WERI-Rb-1 (cell line): ENCODE measurements around the gene RPGRIP1L.

Source experiments
- DNase-seq: peaks from one replicate; pipeline ENCODE4 v3.0.0-alpha.2; 2020
- H3K27ac ChIP-seq: fragments of 250-450 bp; sonication (Bioruptor Pico); 2 replicates; pipeline ENCODE4 v1.5.1; 2020; ENCODE audit warnings: mild to moderate bottlenecking, moderate library complexity
- H3K27me3 ChIP-seq: fragments of 250-450 bp; sonication (Bioruptor Pico); 2 replicates; pipeline ENCODE4 v1.5.1; 2021; ENCODE audit warnings: mild to moderate bottlenecking, low read depth, moderate library complexity; ENCODE audit not compliant: insufficient read depth, severe bottlenecking
- H3K36me3 ChIP-seq: fragments of 250-450 bp; sonication (Bioruptor Pico); 2 replicates; pipeline ENCODE4 v1.5.1; 2020; ENCODE audit warnings: mild to moderate bottlenecking, moderate library complexity
- H3K4me3 ChIP-seq: 2 replicates; pipeline ENCODE4 v1.5.1; 2011; ENCODE audit warnings: low read depth, mild to moderate bottlenecking, control low read depth, low read length
- H3K9me3 ChIP-seq: fragments of 250-450 bp; sonication (Bioruptor Pico); 2 replicates; pipeline ENCODE4 v1.5.1; 2021; ENCODE audit warnings: mild to moderate bottlenecking, moderate library complexity; ENCODE audit not compliant: severe bottlenecking
- CTCF ChIP-seq: IDR thresholded peaks from 2 replicates; pipeline ENCODE4 v1.5.1; 2011; ENCODE audit warnings: low read depth, mild to moderate bottlenecking, control low read depth, inconsistent platforms, low read length

RPGRIP1L gene

GRCh38 chr16:53625221-53625620 is 78.4 kb downstream of the RPGRIP1L start:
- Histone ChIP-seq H3K4me3 (no peak overlapping the region), H3K27me3 (no peaks in the 10 kb centered on the region), H3K9me3 (peaks cover 3% of the 10 kb centered on the region), H3K36me3 (no peaks in the 10 kb centered on the region), H3K27ac (no peak overlapping the region)
- no peak for DNase-seq
- no peak for TF ChIP-seq CTCF

GRCh38 chr16:53622315-53622714 is 81.3 kb downstream of the RPGRIP1L start:
- Histone ChIP-seq H3K27ac (no peak overlapping the region), H3K4me3 (no peak overlapping the region), H3K36me3 (no peaks in the 10 kb centered on the region), H3K27me3 (no peaks in the 10 kb centered on the region), H3K9me3 (peaks cover 3% of the 10 kb centered on the region)
- TF ChIP-seq CTCF, result no peak
- DNase-seq, result no peak

DNA sequence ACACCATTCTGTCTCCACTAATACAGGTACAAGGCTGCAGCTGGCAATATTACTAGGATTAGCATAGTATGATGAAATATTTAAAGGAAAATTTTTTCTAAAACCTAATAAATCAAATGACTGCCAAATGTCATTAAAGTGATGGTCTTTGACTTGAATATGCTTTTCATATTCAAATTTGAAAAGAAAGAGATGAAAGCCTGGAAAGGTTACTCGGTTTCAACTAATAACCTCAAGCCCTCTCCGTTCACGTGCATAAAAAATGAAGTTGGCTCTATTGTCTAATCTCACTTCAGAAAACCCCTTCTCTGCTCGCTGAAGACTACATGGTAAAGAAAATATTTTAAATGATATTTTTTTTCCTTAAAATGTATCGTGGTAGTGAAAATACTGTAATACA is 83.2 kb downstream of the RPGRIP1L start:
- Histone ChIP-seq H3K36me3 (no peaks in the 10 kb centered on the region), H3K27ac (no peak overlapping the region), H3K27me3 (no peaks in the 10 kb centered on the region), H3K4me3 (no peak overlapping the region), H3K9me3 (peaks cover 3% of the 10 kb centered on the region)
- no peak for TF ChIP-seq CTCF
- DNase-seq, result no peak

DNA sequence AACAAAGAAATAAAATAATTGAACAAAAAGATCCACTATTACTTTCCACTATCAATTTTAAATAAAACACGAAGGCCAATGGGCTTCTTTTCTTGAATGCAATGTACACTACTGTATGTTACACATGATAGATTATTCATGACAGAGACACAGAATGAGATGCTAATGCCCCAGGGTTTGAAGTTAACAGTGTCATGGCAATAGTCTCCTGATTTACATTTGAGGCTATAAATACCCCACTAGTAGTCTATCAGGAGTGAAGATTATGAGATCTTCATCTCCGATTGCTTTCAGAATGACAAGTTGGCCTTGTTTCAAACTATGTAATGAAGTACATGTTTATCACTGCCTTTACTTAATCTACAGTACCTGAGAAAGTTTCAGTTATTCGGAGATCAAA is 84.4 kb downstream of the RPGRIP1L start:
- DNase-seq, result no peak
- Histone ChIP-seq H3K36me3 (no peaks in the 10 kb centered on the region), H3K27ac (no peak overlapping the region), H3K9me3 (no peaks in the 10 kb centered on the region), H3K4me3 (no peak overlapping the region), H3K27me3 (no peaks in the 10 kb centered on the region)
- no peak for TF ChIP-seq CTCF

GRCh38 chr16:53614346-53614745 is 89.3 kb downstream of the RPGRIP1L start:
- TF ChIP-seq CTCF, result no peak
- no peak overlapping the region for H3K4me3 ChIP-seq
- no peaks in the 10 kb centered on the region for H3K36me3 ChIP-seq
- H3K27ac ChIP-seq, result no peak overlapping the region
- no peaks in the 10 kb centered on the region for H3K27me3 ChIP-seq
- no peaks in the 10 kb centered on the region for H3K9me3 ChIP-seq
- DNase-seq, result no peak

DNA sequence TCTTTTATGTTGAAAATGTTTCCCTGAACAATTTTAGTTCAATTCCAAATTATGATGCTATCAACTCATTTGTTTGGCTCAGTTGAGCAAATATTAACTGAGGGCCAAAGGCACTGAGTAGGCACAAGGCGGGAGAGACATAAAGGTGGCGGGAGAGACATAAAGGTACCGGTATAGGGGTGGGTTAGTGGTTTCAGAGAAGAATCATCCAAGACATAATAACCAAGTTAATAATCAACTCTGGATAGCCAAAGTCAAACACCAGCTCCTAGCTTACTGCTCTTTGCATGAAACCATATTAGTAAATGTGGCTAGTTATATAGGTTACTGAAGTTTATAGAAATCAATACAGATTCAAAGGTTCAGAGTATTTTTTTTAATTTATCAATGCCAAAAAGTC is 91.7 kb downstream of the RPGRIP1L start:
- no peak overlapping the region for H3K27ac ChIP-seq
- DNase-seq, result no peak
- no peak for TF ChIP-seq CTCF
- H3K36me3 ChIP-seq, result no peaks in the 10 kb centered on the region
- H3K4me3 ChIP-seq, result no peak overlapping the region
- H3K9me3 ChIP-seq, result no peaks in the 10 kb centered on the region
- no peaks in the 10 kb centered on the region for H3K27me3 ChIP-seq
